T-cell (primary cell): Measurements from ENCODE around the gene SULF2. TPM values are rescaled to one million over a fixed set of nuclear protein-coding genes. Genes with fewer than 3 reads are reported as not detected.

ENCODE experiments used
- ATAC-seq, 4 experiments: fragments of 200-7000 bp in 3 of 4; fragments of 150-1000 bp in 1 of 4; cut with Tn5 transposase; replicated peaks in 1 of 4; 1 replicate in 3 of 4; 2 replicates in 1 of 4; pipeline ENCODE4 v1.10.0; 2021; ENCODE audit warnings: moderate library complexity in 3 of 4, mild to moderate bottlenecking in 2 of 4, moderate number of reproducible peaks in 1 of 4
- CTCF ChIA-PET, 2 donors: fragments of 300-600 bp; sonication (Branson Sonifier 250); formaldehyde crosslinking; loops; one replicate each; lab custom pipeline; 2022; ENCODE audit warnings: antibody characterized with exemption in 2 of 2; lab: Charles Lee
- POLR2A ChIA-PET, 2 donors: fragments of 300-600 bp; sonication (Branson Sonifier 250); formaldehyde crosslinking; loops; one replicate each; lab custom pipeline; 2022; ENCODE audit warnings: antibody characterized with exemption in 2 of 2; lab: Charles Lee
- DNase-seq, 35 experiments: peaks; one replicate each; pipeline versions ENCODE4 v3.0.0 to v3.0.0-alpha.2; 2013 to 2023
- H3K27ac ChIP-seq: one replicate; pipeline ENCODE4 v1.5.1; 2013; ENCODE audit warnings: low read length
- H3K27me3 ChIP-seq, 2 experiments: replicated peaks in 1 of 2; 1 replicate in 1 of 2; 2 replicates in 1 of 2; pipeline versions ENCODE4 v1.6.1 to v1.7.0; 2013; ENCODE audit warnings: low read length in 1 of 2, mixed read lengths in 1 of 2; ENCODE audit not compliant: control insufficient read depth in 2 of 2, insufficient read depth in 2 of 2; ENCODE audit errors: extremely low read depth in 1 of 2
- H3K36me3 ChIP-seq, 2 donors: 1 replicate in 1 of 2; 2 replicates in 1 of 2; pipeline versions ENCODE4 v1.6.1 to v1.7.0; 2013; ENCODE audit warnings: low read length in 1 of 2; ENCODE audit not compliant: control insufficient read depth in 2 of 2, insufficient read depth in 1 of 2; ENCODE audit errors: extremely low read depth in 1 of 2
- H3K4me1 ChIP-seq, 2 experiments: 1 replicate in 1 of 2; 2 replicates in 1 of 2; pipeline versions ENCODE4 v1.6.1 to v1.7.0; 2013; ENCODE audit warnings: low read length in 2 of 2, mixed read lengths in 1 of 2; ENCODE audit not compliant: insufficient read depth in 2 of 2, control insufficient read depth in 1 of 2; ENCODE audit errors: extremely low read depth in 1 of 2
- H3K4me3 ChIP-seq, 2 donors: 1 replicate in 1 of 2; 2 replicates in 1 of 2; pipeline versions ENCODE4 v1.5.1 to v1.7.0; 2013; ENCODE audit warnings: mild to moderate bottlenecking in 2 of 2, low read length in 1 of 2, moderate library complexity in 1 of 2; ENCODE audit not compliant: control insufficient read depth in 1 of 2; ENCODE audit errors: extremely low read depth in 1 of 2
- H3K9me3 ChIP-seq: 2 replicates; pipeline ENCODE4 v1.7.0; 2013
- H3K27ac Mint-ChIP-seq, 2 donors: one replicate each; pipeline ENCODE4 v1.8.0; 2020 to 2021; ENCODE audit warnings: mild to moderate bottlenecking in 2 of 2, mixed read lengths in 2 of 2
- H3K27me3 Mint-ChIP-seq, 2 donors: one replicate each; pipeline ENCODE4 v1.8.0; 2021 to 2022; ENCODE audit warnings: mixed read lengths in 2 of 2
- H3K36me3 Mint-ChIP-seq: one replicate; pipeline ENCODE4 v1.8.0; 2021; ENCODE audit warnings: mixed read lengths
- H3K4me1 Mint-ChIP-seq, 3 donors: one replicate each; pipeline ENCODE4 v1.8.0; 2020 to 2022; ENCODE audit warnings: mixed read lengths in 3 of 3, mild to moderate bottlenecking in 1 of 3
- H3K4me3 Mint-ChIP-seq, 3 donors: one replicate each; pipeline ENCODE4 v1.8.0; 2020 to 2022; ENCODE audit warnings: mild to moderate bottlenecking in 3 of 3, mixed read lengths in 3 of 3, moderate library complexity in 3 of 3
- H3K9me3 Mint-ChIP-seq, 3 donors: one replicate each; pipeline ENCODE4 v1.8.0; 2020 to 2022; ENCODE audit warnings: mixed read lengths in 3 of 3
- WGBS: methylation state at CpG from one replicate; pipeline ENCODE4 v1.1.5; 2013; ENCODE audit warnings: missing lambda C conversion rate; ENCODE audit not compliant: insufficient coverage; 5-methylcytosine and 5-hydroxymethylcytosine counted together
- total RNA-seq, 35 experiments: library from RNA in 6 of 35; stranded (reverse) in 6 of 35; fragments of 120-200 nt in 1 of 35; gene quantifications; one replicate each; pipeline versions ENCODE4 v1.2.1 to v1.2.4 and lab custom pipeline; 2013 to 2026

The SULF2 gene
- total RNA-seq, 5 donors from 2014 or later (not counting 1 experiment from before 2014, with no cell fraction given) = 0.76 to 1.7 (median 1.3) TPM

- Mint-ChIP-seq H3K27ac (peak overlapping the region; percentile 69 to 73), H3K9me3 (no peaks in the 10 kb centered on the region), H3K27me3 (no peaks in the 10 kb centered on the region), H3K36me3 (peaks cover 17% of the 10 kb centered on the region), H3K4me3 (no peak overlapping the region), H3K4me1 (peaks cover 64 to 77% (median 64%) of the 10 kb centered on the region in 3 donors)
- Histone ChIP-seq H3K4me1 (peaks cover 0 to 5% of the 10 kb centered on the region in 2 experiments), H3K27me3 (no peaks in the 10 kb centered on the region), H3K27ac (no peak overlapping the region), H3K36me3 (no peaks in the 10 kb centered on the region), H3K9me3 (no peaks in the 10 kb centered on the region), H3K4me3 (no peak overlapping the region)
- CTCF ChIA-PET = interaction anchor here in 1 of 2 donors (0.6 kb wide), 1 partner anchor 339 kb away, joined by 4 read pairs; no protein-coding TSS in a partner anchor
- ATAC-seq (no peak), DNase-seq (no peak)
- 95% methylated on average over 2 of the region's 9 CpGs for WGBS
- POLR2A ChIA-PET = interaction anchor here in 1 of 2 donors (0.7 kb wide), 1 partner anchor 1527 kb away, joined by 3 read pairs; no protein-coding TSS in a partner anchor
Observed at GRCh38 chr20:47611785-47612184, 173.5 kb downstream of the SULF2 start.

- H3K36me3 Mint-ChIP-seq = peaks cover 14% of the 10 kb centered on the region
- Histone ChIP-seq H3K4me3 (no peak overlapping the region), H3K27ac (peak overlapping the region; percentile 75), H3K4me1 (peaks cover 6 to 13% of the 10 kb centered on the region in 2 experiments), H3K27me3 (no peaks in the 10 kb centered on the region), H3K9me3 (no peaks in the 10 kb centered on the region), H3K36me3 (no peaks in the 10 kb centered on the region)
- ChIA-PET CTCF (interaction anchor here in 1 of 2 donors (1.4 to 2.0 kb wide), 2 partner anchors 9 to 10 kb away, joined by 5 to 6 read pairs; no protein-coding TSS in a partner anchor), POLR2A (interaction anchor here in 1 of 2 donors (1.0 kb wide), 1 partner anchor 108 kb away, joined by 4 read pairs; no protein-coding TSS in a partner anchor)
- ATAC-seq (peak; percentile 6 to 56 (median 32)), DNase-seq (peak in 1 of 35 experiments; percentile 15)
- peak overlapping the region; percentile 90 to 92 for H3K27ac Mint-ChIP-seq
- no peaks in the 10 kb centered on the region for H3K9me3 Mint-ChIP-seq
- H3K27me3 Mint-ChIP-seq = no peaks in the 10 kb centered on the region
- peaks cover 68 to 83% (median 68%) of the 10 kb centered on the region in 3 donors for H3K4me1 Mint-ChIP-seq
- H3K4me3 Mint-ChIP-seq = peak overlapping the region in 1 of 3 donors; percentile 62
Observed at GRCh38 chr20:47610945-47611250, 174.4 kb downstream of the SULF2 start.

GRCh38 chr20:47610247-47610944, 174.9 kb downstream of the SULF2 start:
- H3K36me3 ChIP-seq = no peaks in the 10 kb centered on the region
- peaks cover 7 to 14% of the 10 kb centered on the region in 2 experiments for H3K4me1 ChIP-seq
- ChIA-PET CTCF (interaction anchor here (0.6 to 2.0 kb wide), 8 partner anchors 8 to 414 kb away, joined by 3 to 6 read pairs (median 4); partner anchors contain the start of gene NCOA3 (in 1 of the 2)), POLR2A (interaction anchor here (0.6 to 1.0 kb wide), 3 partner anchors 42 to 108 kb away, joined by 3 to 4 read pairs (median 3); no protein-coding TSS in a partner anchor)
- Mint-ChIP-seq H3K27ac (peak overlapping the region; percentile 90 to 92), H3K4me3 (peak overlapping the region in 2 of 3 donors; percentile 62), H3K9me3 (no peaks in the 10 kb centered on the region), H3K36me3 (peaks cover 14% of the 10 kb centered on the region), H3K4me1 (peaks cover 71 to 88% (median 73%) of the 10 kb centered on the region in 3 donors), H3K27me3 (no peaks in the 10 kb centered on the region)
- no peaks in the 10 kb centered on the region for H3K27me3 ChIP-seq
- H3K4me3 ChIP-seq = no peak overlapping the region
- 43% methylated on average over 5 of the region's 6 CpGs for WGBS
- H3K27ac ChIP-seq = peak overlapping the region; percentile 75
- no peaks in the 10 kb centered on the region for H3K9me3 ChIP-seq
- ATAC-seq (peak; percentile 85 to 96 (median 92)), DNase-seq (peak in 26 of 35 experiments; percentile 3 to 61 (median 13))

- H3K36me3 Mint-ChIP-seq = peaks cover 12% of the 10 kb centered on the region
- H3K4me1 Mint-ChIP-seq = peaks cover 76 to 89% (median 79%) of the 10 kb centered on the region in 3 donors
- H3K4me1 ChIP-seq = peaks cover 7 to 17% of the 10 kb centered on the region in 2 experiments
- POLR2A ChIA-PET = no interaction called here
- no peaks in the 10 kb centered on the region for H3K36me3 ChIP-seq
- H3K4me3 Mint-ChIP-seq = no peak overlapping the region
- no peaks in the 10 kb centered on the region for H3K27me3 Mint-ChIP-seq
- ATAC-seq = no peak
- peak overlapping the region; percentile 23 to 70 for H3K27ac Mint-ChIP-seq
- no CpG with 5 or more reads among the region's 5 CpGs for WGBS
- no peak overlapping the region for H3K27ac ChIP-seq
- DNase-seq = no peak
- H3K27me3 ChIP-seq = no peaks in the 10 kb centered on the region
- CTCF ChIA-PET = interaction anchor here in 1 of 2 donors (0.6 to 1.9 kb wide), 5 partner anchors 9 to 193 kb away, joined by 3 to 6 read pairs (median 4); no protein-coding TSS in a partner anchor
- H3K4me3 ChIP-seq = no peak overlapping the region
- no peaks in the 10 kb centered on the region for H3K9me3 ChIP-seq
- H3K9me3 Mint-ChIP-seq = no peaks in the 10 kb centered on the region
Observed at GRCh38 chr20:47609001-47609400, 176.3 kb downstream of the SULF2 start.
